Measurements from ENCODE around the gene DCTN4. TPM values are rescaled to one million over a fixed set of nuclear protein-coding genes. Genes with fewer than 3 reads are reported as not detected.

Gene DCTN4
- total RNA-seq, 1 donor from 2014 or later, result 69.4 TPM

Other genes with a start within 250 kb of the DCTN4 start
- 179 TPM for gene SYNPO, start 118.4 kb downstream of the DCTN4 start, total RNA-seq
- 17.9 TPM for gene MYOZ3, start 97.8 kb downstream of the DCTN4 start, total RNA-seq
- gene RBM22, start 58.0 kb downstream of the DCTN4 start, total RNA-seq, result 49.0 TPM
- 20.4 TPM for gene SMIM3, start 19.7 kb upstream of the DCTN4 start, total RNA-seq
- not detected for gene IRGM, start 87.5 kb upstream of the DCTN4 start, total RNA-seq
- gene ZNF300, start 146.0 kb upstream of the DCTN4 start, total RNA-seq, result 6.2 TPM

All from sciatic nerve (tissue), 1 donor.